HCT116 (cell line): ENCODE measurements around the gene TLX3. TPM values are rescaled to one million over a fixed set of nuclear protein-coding genes. Genes with fewer than 3 reads are reported as not detected.

Experiments used
- ATAC-seq: fragments of 200-7000 bp; cut with Tn5 transposase; 2 replicates; pipeline ENCODE4 v1.9.1; 2020; ENCODE audit warnings: mild to moderate bottlenecking, moderate library complexity
- BruUV-seq: library from RNA; stranded (reverse); fragments of 400-500 nt; replicated peaks from 2 replicates; lab custom pipeline; 2021; lab: Mats Ljungman, UMichigan
- CTCF ChIA-PET: fragments of 300-600 bp; sonication (Branson Sonifier 250); formaldehyde crosslinking; loops from one replicate; lab custom pipeline; 2021; ENCODE audit warnings: antibody characterized with exemption; lab: Charles Lee
- POLR2A ChIA-PET: fragments of 300-600, 350-600 bp; sonication (Branson Sonifier 250); formaldehyde crosslinking; loops from one replicate; lab custom pipeline; 2021; ENCODE audit warnings: antibody characterized with exemption; lab: Charles Lee
- RAD21 ChIA-PET, 2 experiments: fragments of 300-600 bp; sonication (Branson Sonifier 250); formaldehyde crosslinking; loops; one replicate each; lab custom pipeline; 2023; ENCODE audit warnings: low total read pairs in 2 of 2; ENCODE audit not compliant: uncharacterized antibody in 2 of 2, unreplicated experiment in 2 of 2, low non-redundant PET in 1 of 2; lab: Charles Lee
- DNase-seq: peaks from one replicate; pipeline ENCODE4 v3.0.0-alpha.2; 2010; ENCODE audit warnings: low read depth, low spot score
- H2AFZ ChIP-seq: fragments of 200-600 bp; shearing (Covaris generic), sonication (generic); 2 replicates; pipeline ENCODE4 v1.6.1; 2017; ENCODE audit warnings: low read depth, mixed run types, mixed read lengths, antibody characterized with exemption, low read length; ENCODE audit not compliant: poor library complexity, severe bottlenecking
- H3K27ac ChIP-seq: 2 replicates; pipeline ENCODE4 v1.5.1; 2012; ENCODE audit warnings: low read depth, low read length
- H3K27me3 ChIP-seq: fragments of 200-600 bp; sonication (generic); 2 replicates; pipeline ENCODE4 v1.6.1; 2016; ENCODE audit warnings: mixed run types, low read length, mixed read lengths; ENCODE audit not compliant: insufficient read depth
- H3K36me3 ChIP-seq, 2 experiments: fragments of 200-500 bp in 1 of 2; fragments of 200-600 bp in 1 of 2; sonication (Bioruptor generic) in 1 of 2; sonication (generic) in 1 of 2; 2 replicates each; pipeline versions ENCODE4 v1.5.1 to v1.6.1; 2014 to 2016; ENCODE audit warnings: low read length in 2 of 2, inconsistent platforms in 1 of 2, mixed read lengths in 1 of 2, mixed run types in 1 of 2; ENCODE audit not compliant: insufficient read depth in 2 of 2, control insufficient read depth in 1 of 2
- H3K4me1 ChIP-seq, 2 experiments: fragments of 200-600 bp in 1 of 2; sonication (generic) in 1 of 2; 2 replicates each; pipeline versions ENCODE4 v1.5.1 to v1.6.1; 2012 to 2017; ENCODE audit warnings: low read length in 2 of 2, inconsistent platforms in 1 of 2, mild to moderate bottlenecking in 1 of 2, mixed read lengths in 1 of 2, mixed run types in 1 of 2, moderate library complexity in 1 of 2; ENCODE audit not compliant: insufficient read depth in 2 of 2, control insufficient read depth in 1 of 2
- H3K4me2 ChIP-seq: fragments of 200-600 bp; sonication (generic); 2 replicates; pipeline ENCODE4 v1.6.1; 2017; ENCODE audit warnings: mixed run types, low read length, mixed read lengths
- H3K4me3 ChIP-seq, 2 experiments: fragments of 200-600 bp in 1 of 2; sonication (generic) in 1 of 2; replicated peaks in 1 of 2; 2 replicates each; pipeline ENCODE4 v1.5.1; 2011 to 2016; ENCODE audit warnings: low read length in 2 of 2, control low read depth in 1 of 2, low read depth in 1 of 2, mild to moderate bottlenecking in 1 of 2, mixed read lengths in 1 of 2, mixed run types in 1 of 2
- H3K79me2 ChIP-seq: fragments of 200-600 bp; sonication (generic); 2 replicates; pipeline ENCODE4 v1.6.1; 2017; ENCODE audit warnings: mild to moderate bottlenecking, mixed run types, low read length, moderate library complexity, mixed read lengths; ENCODE audit not compliant: insufficient read depth
- H3K9ac ChIP-seq: fragments of 200-600 bp; sonication (generic); 2 replicates; pipeline ENCODE4 v1.6.1; 2016; ENCODE audit warnings: low read length, mixed read lengths
- H3K9me2 ChIP-seq: fragments of 200-600 bp; sonication (generic), shearing (Covaris generic); 2 replicates; pipeline ENCODE4 v1.6.1; 2017; ENCODE audit warnings: mixed run types, mild to moderate bottlenecking, moderate library complexity; ENCODE audit not compliant: insufficient read depth
- H3K9me3 ChIP-seq, 2 experiments: fragments of 200-500 bp in 1 of 2; fragments of 200-600 bp in 1 of 2; sonication (Bioruptor generic) in 1 of 2; sonication (generic) in 1 of 2; 2 replicates each; pipeline ENCODE4 v1.6.1; 2014 to 2017; ENCODE audit warnings: low read length in 2 of 2, mixed read lengths in 2 of 2, inconsistent platforms in 1 of 2, low read depth in 1 of 2, mild to moderate bottlenecking in 1 of 2, mixed run types in 1 of 2, moderate library complexity in 1 of 2; ENCODE audit not compliant: control insufficient read depth in 1 of 2, insufficient read depth in 1 of 2
- H4K20me1 ChIP-seq: fragments of 200-600 bp; sonication (generic), shearing (Covaris generic); 2 replicates; pipeline ENCODE4 v1.6.1; 2017; ENCODE audit warnings: mixed run types, mild to moderate bottlenecking, moderate library complexity; ENCODE audit not compliant: insufficient read depth
- CBX3 ChIP-seq: IDR thresholded peaks from 2 replicates; pipeline ENCODE4 v1.6.1; 2012; ENCODE audit warnings: low read depth
- CEBPB ChIP-seq: IDR thresholded peaks from 2 replicates; pipeline ENCODE4 v1.6.1; 2012; ENCODE audit warnings: low read depth
- EGR1 ChIP-seq: IDR thresholded peaks from 2 replicates; pipeline ENCODE4 v1.6.1; 2012; ENCODE audit warnings: low read depth
- ELF1 ChIP-seq: IDR thresholded peaks from 2 replicates; pipeline ENCODE4 v1.6.1; 2012; ENCODE audit warnings: low read depth, borderline replicate concordance
- JUND ChIP-seq: IDR thresholded peaks from 2 replicates; pipeline ENCODE4 v1.6.1; 2012
- MAX ChIP-seq: IDR thresholded peaks from 2 replicates; pipeline ENCODE4 v1.6.1; 2012
- POLR2A ChIP-seq: IDR thresholded peaks from 2 replicates; pipeline ENCODE4 v1.7.0; 2011; ENCODE audit warnings: borderline replicate concordance; ENCODE audit not compliant: insufficient read depth, insufficient read length; ENCODE audit errors: extremely low read depth
- POLR2AphosphoS5 ChIP-seq: IDR thresholded peaks from 2 replicates; pipeline ENCODE4 v1.6.1; 2011; ENCODE audit warnings: mild to moderate bottlenecking, low read depth, low read length, moderate library complexity
- SIN3A ChIP-seq: IDR thresholded peaks from 2 replicates; pipeline ENCODE4 v1.6.1; 2012; ENCODE audit warnings: low read depth
- SP1 ChIP-seq: IDR thresholded peaks from 2 replicates; pipeline ENCODE4 v1.6.1; 2012; ENCODE audit warnings: low read depth
- TCF7L2 ChIP-seq: IDR thresholded peaks from 2 replicates; pipeline ENCODE4 v1.7.0; 2011; ENCODE audit warnings: borderline replicate concordance, inconsistent platforms; ENCODE audit not compliant: insufficient read depth, insufficient read length; ENCODE audit errors: extremely low read depth
- YY1 ChIP-seq: IDR thresholded peaks from 2 replicates; pipeline ENCODE4 v1.6.1; 2011; ENCODE audit warnings: low read length, low read depth, moderate library complexity, mild to moderate bottlenecking; ENCODE audit not compliant: insufficient replicate concordance; ENCODE audit errors: extremely low read depth
- ZFX ChIP-seq: fragments of 450-650 bp; IDR thresholded peaks from 2 replicates; pipeline ENCODE4 v1.6.1; 2017
- ZNF274 ChIP-seq: fragments of 200-500 bp; sonication (Bioruptor generic); IDR thresholded peaks from 2 replicates; pipeline ENCODE4 v1.6.1; 2014; ENCODE audit warnings: mild to moderate bottlenecking, low read depth, low read length, inconsistent platforms
- intact Hi-C: fragments of 100-400 bp; cut with micrococcal nuclease; formaldehyde crosslinking; loops from 2 replicates; pipeline ENCODE4 v1.10.0; 2022
- total RNA-seq: library from RNA; stranded (reverse); gene quantifications from one replicate; pipeline ENCODE4 v1.2.1, GENCODE V29; 2021; ENCODE audit not compliant: unreplicated experiment
- TF ChIP-seq, protein P1 (sequence below): IDR thresholded peaks from 2 replicates; pipeline ENCODE4 v1.6.1; 2012; ENCODE audit warnings: low read depth
- TF ChIP-seq, protein P2 (sequence below), 3 experiments: fragments of 200-600 bp in 1 of 3; sonication (generic) in 1 of 3; IDR thresholded peaks in 2 of 3; conservative IDR thresholded peaks in 1 of 3; 2 replicates each; pipeline ENCODE4 v1.5.1; 2012 to 2017; ENCODE audit warnings: low read depth in 2 of 3, low read length in 2 of 3, antibody characterized with exemption in 1 of 3, borderline replicate concordance in 1 of 3, control low read depth in 1 of 3, mild to moderate bottlenecking in 1 of 3, mixed read lengths in 1 of 3, mixed run types in 1 of 3, moderate library complexity in 1 of 3; ENCODE audit not compliant: insufficient read depth in 1 of 3

The TLX3 gene
- total RNA-seq, 1 experiment from 2014 or later, result 4.6 TPM

DNA sequence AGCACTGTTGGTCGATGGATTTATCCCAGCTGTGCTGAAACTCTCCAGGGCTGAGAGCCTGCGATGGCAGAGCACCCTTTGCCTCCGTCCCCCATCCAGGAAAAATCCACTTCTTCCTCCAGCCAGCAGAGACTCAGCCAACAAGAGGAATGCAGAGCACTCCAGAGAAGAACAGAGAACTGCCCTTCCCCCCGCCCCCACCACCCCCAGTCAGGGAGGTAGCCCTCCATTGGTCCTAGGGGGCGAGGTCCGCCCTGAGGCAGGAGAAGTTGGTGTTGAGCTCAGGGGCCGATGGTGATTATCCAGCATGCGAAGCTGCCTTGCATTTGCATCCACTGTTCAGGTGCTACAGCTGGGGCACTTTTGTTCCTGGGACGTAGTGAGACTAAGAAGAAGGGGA, 9.0 kb downstream of the TLX3 start:
- no peak for ATAC-seq
- intact Hi-C loops, result no loop called here
- Histone ChIP-seq H4K20me1 (no peaks in the 10 kb centered on the region), H3K9me3 (no peaks in the 10 kb centered on the region), H3K79me2 (no peaks in the 10 kb centered on the region), H3K4me1 (no peaks in the 10 kb centered on the region), H3K9me2 (no peaks in the 10 kb centered on the region), H3K9ac (no peak overlapping the region), H2AFZ (no peak overlapping the region), H3K4me2 (no peak overlapping the region), H3K4me3 (no peak overlapping the region), H3K27me3 (no peaks in the 10 kb centered on the region), H3K27ac (no peak overlapping the region), H3K36me3 (no peaks in the 10 kb centered on the region)
- no peak for TF ChIP-seq ZNF274
- no peak for TF ChIP-seq SP1
- no peak for TF ChIP-seq MAX
- TF ChIP-seq TCF7L2, result no peak
- no peak for TF ChIP-seq CBX3
- POLR2A ChIA-PET, result interaction anchor here (0.7 kb wide), 1 partner anchor 13 kb away, joined by 4 read pairs; no protein-coding TSS in a partner anchor
- BruUV-seq, result no TSS peak
- RAD21 ChIA-PET, result no interaction called here
- DNase-seq, result no peak
- CTCF ChIA-PET, result interaction anchor here (1.7 kb wide), 1 partner anchor 8 kb away, joined by 5 read pairs; no protein-coding TSS in a partner anchor

DNA sequence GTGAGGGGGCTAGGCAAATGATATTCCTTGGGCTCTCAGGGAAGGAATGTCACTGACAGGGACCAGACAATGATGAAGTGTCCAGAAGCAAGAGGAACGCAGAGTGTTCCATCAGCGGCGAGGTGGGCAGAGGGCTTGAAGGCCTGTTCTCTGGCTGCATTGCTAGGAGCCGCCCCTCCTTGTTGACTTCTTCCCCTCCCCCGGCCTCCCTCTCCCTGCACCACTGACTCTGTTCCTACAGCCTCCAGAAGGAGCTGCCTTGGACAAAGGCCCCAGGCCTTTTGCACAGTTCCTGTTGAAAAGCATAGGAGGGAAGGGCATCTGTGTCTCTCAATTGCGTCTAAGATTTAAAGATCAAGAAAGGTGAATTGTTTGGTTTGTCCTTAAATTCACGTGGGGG, 12.4 kb downstream of the TLX3 start:
- POLR2A ChIA-PET, result no interaction called here
- Histone ChIP-seq H3K27ac (no peak overlapping the region), H3K36me3 (no peaks in the 10 kb centered on the region), H3K4me2 (no peak overlapping the region), H4K20me1 (no peaks in the 10 kb centered on the region), H3K27me3 (no peaks in the 10 kb centered on the region), H3K4me1 (no peaks in the 10 kb centered on the region), H3K9me3 (no peaks in the 10 kb centered on the region), H3K9me2 (no peaks in the 10 kb centered on the region), H2AFZ (no peak overlapping the region), H3K9ac (no peak overlapping the region), H3K4me3 (no peak overlapping the region), H3K79me2 (no peaks in the 10 kb centered on the region)
- RAD21 ChIA-PET, result no interaction called here
- no TSS peak for BruUV-seq
- ATAC-seq (no peak), DNase-seq (no peak)
- CTCF ChIA-PET, result interaction anchor here (0.5 kb wide), 1 partner anchor 19 kb away, joined by 4 read pairs; no protein-coding TSS in a partner anchor
- intact Hi-C loops, result no loop called here
- TF ChIP-seq YY1 (no peak), SIN3A (no peak), ELF1 (no peak), TCF7L2 (no peak), SP1 (no peak), CEBPB (no peak), ZFX (no peak), JUND (no peak), POLR2A (no peak), ZNF274 (no peak), CBX3 (no peak), EGR1 (no peak), POLR2AphosphoS5 (no peak)
- TF ChIP-seq, protein P1, sequence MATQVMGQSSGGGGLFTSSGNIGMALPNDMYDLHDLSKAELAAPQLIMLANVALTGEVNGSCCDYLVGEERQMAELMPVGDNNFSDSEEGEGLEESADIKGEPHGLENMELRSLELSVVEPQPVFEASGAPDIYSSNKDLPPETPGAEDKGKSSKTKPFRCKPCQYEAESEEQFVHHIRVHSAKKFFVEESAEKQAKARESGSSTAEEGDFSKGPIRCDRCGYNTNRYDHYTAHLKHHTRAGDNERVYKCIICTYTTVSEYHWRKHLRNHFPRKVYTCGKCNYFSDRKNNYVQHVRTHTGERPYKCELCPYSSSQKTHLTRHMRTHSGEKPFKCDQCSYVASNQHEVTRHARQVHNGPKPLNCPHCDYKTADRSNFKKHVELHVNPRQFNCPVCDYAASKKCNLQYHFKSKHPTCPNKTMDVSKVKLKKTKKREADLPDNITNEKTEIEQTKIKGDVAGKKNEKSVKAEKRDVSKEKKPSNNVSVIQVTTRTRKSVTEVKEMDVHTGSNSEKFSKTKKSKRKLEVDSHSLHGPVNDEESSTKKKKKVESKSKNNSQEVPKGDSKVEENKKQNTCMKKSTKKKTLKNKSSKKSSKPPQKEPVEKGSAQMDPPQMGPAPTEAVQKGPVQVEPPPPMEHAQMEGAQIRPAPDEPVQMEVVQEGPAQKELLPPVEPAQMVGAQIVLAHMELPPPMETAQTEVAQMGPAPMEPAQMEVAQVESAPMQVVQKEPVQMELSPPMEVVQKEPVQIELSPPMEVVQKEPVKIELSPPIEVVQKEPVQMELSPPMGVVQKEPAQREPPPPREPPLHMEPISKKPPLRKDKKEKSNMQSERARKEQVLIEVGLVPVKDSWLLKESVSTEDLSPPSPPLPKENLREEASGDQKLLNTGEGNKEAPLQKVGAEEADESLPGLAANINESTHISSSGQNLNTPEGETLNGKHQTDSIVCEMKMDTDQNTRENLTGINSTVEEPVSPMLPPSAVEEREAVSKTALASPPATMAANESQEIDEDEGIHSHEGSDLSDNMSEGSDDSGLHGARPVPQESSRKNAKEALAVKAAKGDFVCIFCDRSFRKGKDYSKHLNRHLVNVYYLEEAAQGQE, result no peak
- TF ChIP-seq, protein P2, sequence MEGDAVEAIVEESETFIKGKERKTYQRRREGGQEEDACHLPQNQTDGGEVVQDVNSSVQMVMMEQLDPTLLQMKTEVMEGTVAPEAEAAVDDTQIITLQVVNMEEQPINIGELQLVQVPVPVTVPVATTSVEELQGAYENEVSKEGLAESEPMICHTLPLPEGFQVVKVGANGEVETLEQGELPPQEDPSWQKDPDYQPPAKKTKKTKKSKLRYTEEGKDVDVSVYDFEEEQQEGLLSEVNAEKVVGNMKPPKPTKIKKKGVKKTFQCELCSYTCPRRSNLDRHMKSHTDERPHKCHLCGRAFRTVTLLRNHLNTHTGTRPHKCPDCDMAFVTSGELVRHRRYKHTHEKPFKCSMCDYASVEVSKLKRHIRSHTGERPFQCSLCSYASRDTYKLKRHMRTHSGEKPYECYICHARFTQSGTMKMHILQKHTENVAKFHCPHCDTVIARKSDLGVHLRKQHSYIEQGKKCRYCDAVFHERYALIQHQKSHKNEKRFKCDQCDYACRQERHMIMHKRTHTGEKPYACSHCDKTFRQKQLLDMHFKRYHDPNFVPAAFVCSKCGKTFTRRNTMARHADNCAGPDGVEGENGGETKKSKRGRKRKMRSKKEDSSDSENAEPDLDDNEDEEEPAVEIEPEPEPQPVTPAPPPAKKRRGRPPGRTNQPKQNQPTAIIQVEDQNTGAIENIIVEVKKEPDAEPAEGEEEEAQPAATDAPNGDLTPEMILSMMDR (IDR thresholded peaks at IDR 0.05 in 2 of 3, conservative IDR thresholded peaks at IDR 0.05 in 1 of 3; ENCODE audit: borderline replicate concordance in 1 of 3, insufficient read depth in 1 of 3, low read depth in 2 of 3, low read length in 2 of 3), result no peak
